Caco-2 (cell line): ENCODE measurements around the gene PLEKHA6. TPM values are rescaled to one million over a fixed set of nuclear protein-coding genes. Genes with fewer than 3 reads are reported as not detected.

ENCODE experiments used
- BruUV-seq: library from RNA; stranded (reverse); fragments of 400-500 nt; replicated peaks from 2 replicates; lab custom pipeline; 2021; lab: Mats Ljungman, UMichigan
- CTCF ChIA-PET: fragments of 300-600 bp; sonication (Branson Sonifier 250); formaldehyde crosslinking; loops from one replicate; lab custom pipeline; 2022; ENCODE audit warnings: antibody characterized with exemption; lab: Charles Lee
- POLR2A ChIA-PET: fragments of 300-600 bp; sonication (Branson Sonifier 250); formaldehyde crosslinking; loops from one replicate; lab custom pipeline; 2022; ENCODE audit warnings: antibody characterized with exemption; lab: Charles Lee
- DNase-seq, 2 experiments: peaks; one replicate each; pipeline versions ENCODE4 v3.0.0 to v3.0.0-alpha.2; 2020 to 2022
- H3K27me3 ChIP-seq: replicated peaks from 2 replicates; pipeline ENCODE4 v1.6.0; 2011; ENCODE audit warnings: low read length; ENCODE audit not compliant: control insufficient read depth, insufficient read depth
- H3K36me3 ChIP-seq: 2 replicates; pipeline ENCODE4 v1.5.1; 2011; ENCODE audit warnings: low read length; ENCODE audit not compliant: control insufficient read depth, insufficient read depth
- H3K4me1 ChIP-seq: fragments of 250-450 bp; sonication (Bioruptor Pico); 2 replicates; pipeline ENCODE4 v1.5.1; 2020; ENCODE audit warnings: mild to moderate bottlenecking
- H3K4me3 ChIP-seq: 2 replicates; pipeline ENCODE4 v1.5.1; 2011; ENCODE audit warnings: low read depth, mild to moderate bottlenecking, control low read depth, low read length
- H3K9me3 ChIP-seq: fragments of 250-450 bp; sonication (Bioruptor Pico); 2 replicates; pipeline ENCODE4 v1.5.1; 2020; ENCODE audit warnings: mild to moderate bottlenecking, moderate library complexity
- H3K27ac Mint-ChIP-seq: one replicate; pipeline ENCODE4 v1.8.0; 2022; ENCODE audit warnings: mixed read lengths; ENCODE audit not compliant: unreplicated experiment
- H3K27me3 Mint-ChIP-seq: one replicate; pipeline ENCODE4 v1.8.0; 2022; ENCODE audit warnings: mixed read lengths; ENCODE audit not compliant: insufficient read depth, unreplicated experiment
- H3K36me3 Mint-ChIP-seq: one replicate; pipeline ENCODE4 v1.8.0; 2022; ENCODE audit warnings: mild to moderate bottlenecking, mixed read lengths; ENCODE audit not compliant: insufficient read depth, unreplicated experiment
- H3K4me1 Mint-ChIP-seq: one replicate; pipeline ENCODE4 v1.8.0; 2022; ENCODE audit warnings: low read depth, mixed read lengths; ENCODE audit not compliant: unreplicated experiment
- H3K4me3 Mint-ChIP-seq: one replicate; pipeline ENCODE4 v1.8.0; 2022; ENCODE audit warnings: mild to moderate bottlenecking, moderate library complexity, mixed read lengths; ENCODE audit not compliant: unreplicated experiment
- H3K9me3 Mint-ChIP-seq: one replicate; pipeline ENCODE4 v1.8.0; 2022; ENCODE audit warnings: mixed read lengths; ENCODE audit not compliant: unreplicated experiment
- intact Hi-C: fragments of 100-400 bp; cut with micrococcal nuclease; formaldehyde crosslinking; loops from one replicate; pipeline ENCODE4 v1.10.0; 2022; ENCODE audit not compliant: unreplicated experiment
- total RNA-seq: library from RNA; stranded (reverse); gene quantifications from 2 replicates; pipeline ENCODE4 v1.2.3, GENCODE V29; 2022
- TF ChIP-seq, protein P1 (sequence below), 2 experiments: fragments of 200-600 bp in 1 of 2; IDR thresholded peaks; 1 replicate in 1 of 2; 2 replicates in 1 of 2; pipeline versions ENCODE4 v1.5.1 to v1.8.0; 2011 to 2022; ENCODE audit warnings: antibody characterized with exemption in 1 of 2, control low read depth in 1 of 2, inconsistent platforms in 1 of 2, low read depth in 1 of 2, low read length in 1 of 2, mild to moderate bottlenecking in 1 of 2, moderate library complexity in 1 of 2; ENCODE audit not compliant: insufficient read depth in 1 of 2, severe bottlenecking in 1 of 2, unreplicated experiment in 1 of 2

Gene PLEKHA6
- total RNA-seq, 1 experiment from 2014 or later = 18.8 TPM

- H3K27ac Mint-ChIP-seq = no peak overlapping the region
- intact Hi-C loops = no loop called here
- H3K27me3 ChIP-seq = no peaks in the 10 kb centered on the region; the same call in 1 of the 2 replicates
- no peak for DNase-seq
- H3K4me1 Mint-ChIP-seq = peaks cover 9% of the 10 kb centered on the region
- H3K9me3 Mint-ChIP-seq = peaks cover 12% of the 10 kb centered on the region
- TF ChIP-seq, protein P1, sequence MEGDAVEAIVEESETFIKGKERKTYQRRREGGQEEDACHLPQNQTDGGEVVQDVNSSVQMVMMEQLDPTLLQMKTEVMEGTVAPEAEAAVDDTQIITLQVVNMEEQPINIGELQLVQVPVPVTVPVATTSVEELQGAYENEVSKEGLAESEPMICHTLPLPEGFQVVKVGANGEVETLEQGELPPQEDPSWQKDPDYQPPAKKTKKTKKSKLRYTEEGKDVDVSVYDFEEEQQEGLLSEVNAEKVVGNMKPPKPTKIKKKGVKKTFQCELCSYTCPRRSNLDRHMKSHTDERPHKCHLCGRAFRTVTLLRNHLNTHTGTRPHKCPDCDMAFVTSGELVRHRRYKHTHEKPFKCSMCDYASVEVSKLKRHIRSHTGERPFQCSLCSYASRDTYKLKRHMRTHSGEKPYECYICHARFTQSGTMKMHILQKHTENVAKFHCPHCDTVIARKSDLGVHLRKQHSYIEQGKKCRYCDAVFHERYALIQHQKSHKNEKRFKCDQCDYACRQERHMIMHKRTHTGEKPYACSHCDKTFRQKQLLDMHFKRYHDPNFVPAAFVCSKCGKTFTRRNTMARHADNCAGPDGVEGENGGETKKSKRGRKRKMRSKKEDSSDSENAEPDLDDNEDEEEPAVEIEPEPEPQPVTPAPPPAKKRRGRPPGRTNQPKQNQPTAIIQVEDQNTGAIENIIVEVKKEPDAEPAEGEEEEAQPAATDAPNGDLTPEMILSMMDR (IDR thresholded peaks at IDR 0.05; ENCODE audit: insufficient read depth in 1 of 2, low read depth in 1 of 2, low read length in 1 of 2, severe bottlenecking in 1 of 2, unreplicated experiment in 1 of 2) = no peak
- no TSS peak for BruUV-seq
- no peak overlapping the region for H3K4me3 Mint-ChIP-seq
- H3K36me3 ChIP-seq = no peaks in the 10 kb centered on the region
- H3K4me1 ChIP-seq = peaks cover 11% of the 10 kb centered on the region
- POLR2A ChIA-PET = no interaction called here
- CTCF ChIA-PET = no interaction called here
- H3K27me3 Mint-ChIP-seq = no peaks in the 10 kb centered on the region
- no peaks in the 10 kb centered on the region for H3K36me3 Mint-ChIP-seq
- H3K4me3 ChIP-seq = no peak overlapping the region
- H3K9me3 ChIP-seq = peaks cover 11% of the 10 kb centered on the region; the same call in 1 of the 2 replicates
Observed at GRCh38 chr1:204170494-204171155, 189.1 kb downstream of the PLEKHA6 start.

DNA sequence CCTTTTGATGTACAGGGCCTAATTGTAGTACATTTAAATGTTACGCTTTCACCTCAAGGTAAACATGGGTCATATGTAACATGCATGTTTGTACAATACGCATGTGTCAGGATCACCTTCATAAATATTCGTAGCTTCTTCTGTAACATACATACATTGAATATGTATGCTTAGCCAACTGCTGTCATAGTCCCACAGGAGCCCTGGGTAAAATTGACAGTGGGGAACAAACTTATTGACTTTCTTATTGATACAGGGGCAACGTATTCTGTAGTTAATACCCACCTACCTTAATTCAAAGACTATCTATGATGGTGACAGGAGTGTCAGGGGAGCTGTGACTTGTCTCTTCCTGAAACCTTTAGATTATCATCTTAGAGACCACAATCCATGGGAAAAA lies 189.9 kb downstream of the PLEKHA6 start:
- intact Hi-C loops = no loop called here

More for the DNA sequence above, 189.9 kb downstream of the PLEKHA6 start:
- no TSS peak for BruUV-seq
- H3K4me1 ChIP-seq = peaks cover 11% of the 10 kb centered on the region
- no peak overlapping the region for H3K27ac Mint-ChIP-seq
- no peak overlapping the region for H3K4me3 ChIP-seq
- H3K27me3 Mint-ChIP-seq = no peaks in the 10 kb centered on the region
- no peak for DNase-seq
- H3K4me1 Mint-ChIP-seq = peaks cover 9% of the 10 kb centered on the region
- H3K4me3 Mint-ChIP-seq = no peak overlapping the region
- no peaks in the 10 kb centered on the region for H3K36me3 ChIP-seq
- ChIA-PET CTCF (no interaction called here), POLR2A (no interaction called here)
- no peaks in the 10 kb centered on the region for H3K36me3 Mint-ChIP-seq
- peaks cover 11% of the 10 kb centered on the region; the same call in 1 of the 2 replicates for H3K9me3 ChIP-seq
- peaks cover 12% of the 10 kb centered on the region for H3K9me3 Mint-ChIP-seq
- H3K27me3 ChIP-seq = no peaks in the 10 kb centered on the region
- TF ChIP-seq, protein P1 (IDR thresholded peaks at IDR 0.05; ENCODE audit: insufficient read depth in 1 of 2, low read depth in 1 of 2, low read length in 1 of 2, severe bottlenecking in 1 of 2, unreplicated experiment in 1 of 2) = no peak

Other genes with a start within 250 kb of the PLEKHA6 start
- 16.2 and 21.9 TPM in 2 replicates for gene ETNK2, start 207.9 kb downstream of the PLEKHA6 start, total RNA-seq
- not detected in 2 replicates for gene REN, start 193.6 kb downstream of the PLEKHA6 start, total RNA-seq
- 2.9 and 3.3 TPM in 2 replicates for gene KISS1, start 163.4 kb downstream of the PLEKHA6 start, total RNA-seq
- 20.4 and 25.9 TPM in 2 replicates for gene GOLT1A, start 145.9 kb downstream of the PLEKHA6 start, total RNA-seq
- 46.3 and 48.4 TPM in 2 replicates for gene PPP1R15B, start 51.9 kb upstream of the PLEKHA6 start, total RNA-seq
- gene PIK3C2B, start 134.9 kb upstream of the PLEKHA6 start, total RNA-seq = 24.7 and 28.5 TPM in 2 replicates
- gene MDM4, start 156.5 kb upstream of the PLEKHA6 start, total RNA-seq = 56.5 and 58.9 TPM in 2 replicates